Measurements from ENCODE around the gene CREB5. TPM values are rescaled to one million over a fixed set of nuclear protein-coding genes. Genes with fewer than 3 reads are reported as not detected.

The CREB5 gene
- polyA plus RNA-seq, 1 donor from 2014 or later, result 3.7 TPM

DNA sequence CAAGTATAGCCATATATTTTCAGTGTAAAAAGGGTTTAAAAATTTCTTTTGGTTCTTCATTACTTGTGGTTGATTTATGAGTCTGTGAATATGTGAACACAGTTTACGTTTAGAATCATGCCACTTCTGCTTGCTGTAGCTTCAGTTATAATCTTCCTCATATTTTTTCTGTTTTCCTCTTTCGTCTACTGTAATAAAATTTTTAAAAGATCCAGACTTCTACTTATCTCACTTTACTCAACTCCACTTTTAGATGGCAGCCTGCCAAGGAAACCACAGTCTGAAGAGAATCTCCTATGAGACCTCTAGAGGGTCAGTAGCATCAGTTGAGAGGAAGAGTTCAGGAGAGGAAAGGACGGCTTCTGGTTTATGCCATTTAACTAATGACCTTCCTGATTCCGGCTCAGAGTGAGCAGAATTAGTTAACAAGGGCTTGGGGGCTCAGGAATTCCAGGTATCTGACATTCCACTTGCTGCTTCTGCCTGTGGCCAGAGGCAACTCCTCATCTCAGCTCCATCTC lies 21.4 kb downstream of the CREB5 start:
- Histone ChIP-seq H3K79me2 (replicated peaks; ENCODE audit: insufficient read depth, low read length) (peaks cover 17% of the 10 kb centered on the region), H3F3A (ENCODE audit: insufficient read depth, low read length, poor library complexity, severe bottlenecking) (no peaks in the 10 kb centered on the region), H3K9ac (ENCODE audit: low read length) (no peak overlapping the region), H3K4me3 (ENCODE audit: low read length) (no peak overlapping the region), H3K27ac (ENCODE audit: low read length) (no peak overlapping the region), H3K9me3 (ENCODE audit: low read length) (no peaks in the 10 kb centered on the region), H3K9me2 (ENCODE audit: insufficient read depth, low read length) (no peaks in the 10 kb centered on the region), H3K4me2 (ENCODE audit: low read length) (no peak overlapping the region), H3K36me3 (ENCODE audit: insufficient read depth, low read length) (no peaks in the 10 kb centered on the region), H4K20me1 (ENCODE audit: insufficient read depth) (no peaks in the 10 kb centered on the region), H2AFZ (ENCODE audit: low read depth, low read length) (no peak overlapping the region), H3K27me3 (ENCODE audit: insufficient read depth, low read depth, low read length) (no peaks in the 10 kb centered on the region)
- TF ChIP-seq, protein P1, sequence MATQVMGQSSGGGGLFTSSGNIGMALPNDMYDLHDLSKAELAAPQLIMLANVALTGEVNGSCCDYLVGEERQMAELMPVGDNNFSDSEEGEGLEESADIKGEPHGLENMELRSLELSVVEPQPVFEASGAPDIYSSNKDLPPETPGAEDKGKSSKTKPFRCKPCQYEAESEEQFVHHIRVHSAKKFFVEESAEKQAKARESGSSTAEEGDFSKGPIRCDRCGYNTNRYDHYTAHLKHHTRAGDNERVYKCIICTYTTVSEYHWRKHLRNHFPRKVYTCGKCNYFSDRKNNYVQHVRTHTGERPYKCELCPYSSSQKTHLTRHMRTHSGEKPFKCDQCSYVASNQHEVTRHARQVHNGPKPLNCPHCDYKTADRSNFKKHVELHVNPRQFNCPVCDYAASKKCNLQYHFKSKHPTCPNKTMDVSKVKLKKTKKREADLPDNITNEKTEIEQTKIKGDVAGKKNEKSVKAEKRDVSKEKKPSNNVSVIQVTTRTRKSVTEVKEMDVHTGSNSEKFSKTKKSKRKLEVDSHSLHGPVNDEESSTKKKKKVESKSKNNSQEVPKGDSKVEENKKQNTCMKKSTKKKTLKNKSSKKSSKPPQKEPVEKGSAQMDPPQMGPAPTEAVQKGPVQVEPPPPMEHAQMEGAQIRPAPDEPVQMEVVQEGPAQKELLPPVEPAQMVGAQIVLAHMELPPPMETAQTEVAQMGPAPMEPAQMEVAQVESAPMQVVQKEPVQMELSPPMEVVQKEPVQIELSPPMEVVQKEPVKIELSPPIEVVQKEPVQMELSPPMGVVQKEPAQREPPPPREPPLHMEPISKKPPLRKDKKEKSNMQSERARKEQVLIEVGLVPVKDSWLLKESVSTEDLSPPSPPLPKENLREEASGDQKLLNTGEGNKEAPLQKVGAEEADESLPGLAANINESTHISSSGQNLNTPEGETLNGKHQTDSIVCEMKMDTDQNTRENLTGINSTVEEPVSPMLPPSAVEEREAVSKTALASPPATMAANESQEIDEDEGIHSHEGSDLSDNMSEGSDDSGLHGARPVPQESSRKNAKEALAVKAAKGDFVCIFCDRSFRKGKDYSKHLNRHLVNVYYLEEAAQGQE (IDR thresholded peaks at IDR 0.05; ENCODE audit: borderline replicate concordance), result no peak
- TF ChIP-seq SMC3 (conservative IDR thresholded peaks at IDR 0.05; ENCODE audit: poor library complexity), result no peak
- no peak for TF ChIP-seq EZH2 (IDR thresholded peaks at IDR 0.05; ENCODE audit: borderline replicate concordance, insufficient read depth, low read length, poor library complexity, severe bottlenecking)
- no peak for TF ChIP-seq MXI1 (conservative IDR thresholded peaks at IDR 0.05; ENCODE audit: poor library complexity, severe bottlenecking)
- TF ChIP-seq, protein P2, sequence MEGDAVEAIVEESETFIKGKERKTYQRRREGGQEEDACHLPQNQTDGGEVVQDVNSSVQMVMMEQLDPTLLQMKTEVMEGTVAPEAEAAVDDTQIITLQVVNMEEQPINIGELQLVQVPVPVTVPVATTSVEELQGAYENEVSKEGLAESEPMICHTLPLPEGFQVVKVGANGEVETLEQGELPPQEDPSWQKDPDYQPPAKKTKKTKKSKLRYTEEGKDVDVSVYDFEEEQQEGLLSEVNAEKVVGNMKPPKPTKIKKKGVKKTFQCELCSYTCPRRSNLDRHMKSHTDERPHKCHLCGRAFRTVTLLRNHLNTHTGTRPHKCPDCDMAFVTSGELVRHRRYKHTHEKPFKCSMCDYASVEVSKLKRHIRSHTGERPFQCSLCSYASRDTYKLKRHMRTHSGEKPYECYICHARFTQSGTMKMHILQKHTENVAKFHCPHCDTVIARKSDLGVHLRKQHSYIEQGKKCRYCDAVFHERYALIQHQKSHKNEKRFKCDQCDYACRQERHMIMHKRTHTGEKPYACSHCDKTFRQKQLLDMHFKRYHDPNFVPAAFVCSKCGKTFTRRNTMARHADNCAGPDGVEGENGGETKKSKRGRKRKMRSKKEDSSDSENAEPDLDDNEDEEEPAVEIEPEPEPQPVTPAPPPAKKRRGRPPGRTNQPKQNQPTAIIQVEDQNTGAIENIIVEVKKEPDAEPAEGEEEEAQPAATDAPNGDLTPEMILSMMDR (IDR thresholded peaks at IDR 0.05; ENCODE audit: poor library complexity, severe bottlenecking), result no peak
- TF ChIP-seq RAD21 (conservative IDR thresholded peaks at IDR 0.05), result no peak
- TF ChIP-seq POLR2AphosphoS5 (IDR thresholded peaks at IDR 0.05), result no peak
- TF ChIP-seq EP300 (conservative IDR thresholded peaks at IDR 0.05; ENCODE audit: poor library complexity, severe bottlenecking), result no peak
- TF ChIP-seq TAF1 (IDR thresholded peaks at IDR 0.05; ENCODE audit: low read depth), result no peak

DNA sequence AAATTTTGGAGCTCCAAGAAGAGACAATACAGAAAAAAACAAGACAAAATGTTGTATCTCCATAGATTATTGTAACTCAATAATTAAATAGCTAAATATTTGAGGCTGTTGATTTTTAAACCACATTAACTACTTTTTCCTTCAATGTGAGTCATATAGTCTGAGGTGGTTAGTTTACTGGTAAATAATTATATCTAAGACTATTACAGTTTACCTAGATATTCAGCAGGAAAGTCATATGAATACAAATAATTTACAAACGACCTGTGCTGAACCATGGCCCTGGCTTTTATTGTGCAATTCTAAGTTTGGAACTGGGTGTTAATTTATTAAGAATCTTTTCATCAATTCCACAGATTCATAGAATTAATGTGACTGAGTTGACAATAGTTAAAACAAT lies 22.2 kb downstream of the CREB5 start:
- Histone ChIP-seq H3K4me2 (ENCODE audit: low read length) (no peak overlapping the region), H3K79me2 (replicated peaks; ENCODE audit: insufficient read depth, low read length) (peaks cover 17% of the 10 kb centered on the region), H3K27me3 (ENCODE audit: insufficient read depth, low read depth, low read length) (no peaks in the 10 kb centered on the region), H3K9me3 (ENCODE audit: low read length) (no peaks in the 10 kb centered on the region), H3K4me3 (ENCODE audit: low read length) (no peak overlapping the region), H2AFZ (ENCODE audit: low read depth, low read length) (no peak overlapping the region), H3K9me2 (ENCODE audit: insufficient read depth, low read length) (no peaks in the 10 kb centered on the region), H3K36me3 (ENCODE audit: insufficient read depth, low read length) (no peaks in the 10 kb centered on the region), H3K27ac (ENCODE audit: low read length) (no peak overlapping the region), H3F3A (ENCODE audit: insufficient read depth, low read length, poor library complexity, severe bottlenecking) (no peaks in the 10 kb centered on the region), H3K9ac (ENCODE audit: low read length) (no peak overlapping the region), H4K20me1 (ENCODE audit: insufficient read depth) (no peaks in the 10 kb centered on the region)
- TF ChIP-seq, protein P2 (IDR thresholded peaks at IDR 0.05; ENCODE audit: poor library complexity, severe bottlenecking), result no peak
- TF ChIP-seq POLR2AphosphoS5 (IDR thresholded peaks at IDR 0.05) (no peak), TAF1 (IDR thresholded peaks at IDR 0.05; ENCODE audit: low read depth) (no peak), RAD21 (conservative IDR thresholded peaks at IDR 0.05) (no peak), SMC3 (conservative IDR thresholded peaks at IDR 0.05; ENCODE audit: poor library complexity) (no peak), EP300 (conservative IDR thresholded peaks at IDR 0.05; ENCODE audit: poor library complexity, severe bottlenecking) (no peak), EZH2 (IDR thresholded peaks at IDR 0.05; ENCODE audit: borderline replicate concordance, insufficient read depth, low read length, poor library complexity, severe bottlenecking) (no peak), MXI1 (conservative IDR thresholded peaks at IDR 0.05; ENCODE audit: poor library complexity, severe bottlenecking) (no peak)
- TF ChIP-seq, protein P1 (IDR thresholded peaks at IDR 0.05; ENCODE audit: borderline replicate concordance), result no peak
